HG03045 (cell line): ENCODE results near the gene ZNF384.

Experiments
- ATAC-seq: cut with Tn5 transposase; IDR thresholded peaks from one replicate; pipeline ENCODE4 v1.9.1; 2021; ENCODE audit warnings: mild to moderate bottlenecking, moderate library complexity; ENCODE audit not compliant: unreplicated experiment

ZNF384 gene

DNA sequence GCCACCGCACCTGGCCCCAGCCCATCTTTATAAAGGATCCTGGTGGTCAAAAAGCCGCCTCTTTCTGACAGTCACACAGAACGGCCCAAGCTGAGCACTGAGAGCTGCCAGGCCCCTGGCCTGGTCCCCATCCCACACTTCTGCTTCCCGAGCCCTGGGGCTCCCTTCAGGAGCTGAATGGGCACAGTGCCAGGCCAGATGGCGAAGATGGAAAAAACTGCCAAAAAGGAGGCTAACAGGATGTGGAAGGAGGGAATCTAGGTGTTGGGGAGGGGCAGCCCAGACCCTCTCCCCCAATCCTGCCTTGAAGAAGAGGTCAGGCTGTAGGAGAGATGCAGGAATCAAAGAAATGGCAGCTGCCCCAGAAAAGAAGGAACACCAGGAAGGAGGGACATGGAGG lies 58.4 kb downstream of the ZNF384 start:
- ATAC-seq, result no peak

DNA sequence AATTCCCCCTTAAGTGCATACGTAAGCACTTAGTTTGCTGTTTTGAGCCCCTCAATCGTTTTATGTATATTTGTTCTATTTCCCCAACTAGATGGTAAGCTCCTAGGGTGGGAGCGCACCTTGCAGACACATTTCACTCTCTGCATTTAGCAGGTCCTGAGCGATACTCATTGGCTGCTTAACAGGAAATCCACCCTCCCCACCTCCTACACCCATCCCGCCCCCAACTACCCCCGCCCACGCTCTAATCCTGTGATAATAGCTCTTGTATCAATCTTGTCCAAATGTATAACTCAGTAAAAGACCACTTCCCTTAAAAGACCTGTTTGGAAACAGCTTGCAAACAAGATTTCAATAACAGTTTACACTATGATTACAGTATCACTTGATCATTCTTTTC lies 61.6 kb downstream of the ZNF384 start:
- ATAC-seq, result no peak

DNA sequence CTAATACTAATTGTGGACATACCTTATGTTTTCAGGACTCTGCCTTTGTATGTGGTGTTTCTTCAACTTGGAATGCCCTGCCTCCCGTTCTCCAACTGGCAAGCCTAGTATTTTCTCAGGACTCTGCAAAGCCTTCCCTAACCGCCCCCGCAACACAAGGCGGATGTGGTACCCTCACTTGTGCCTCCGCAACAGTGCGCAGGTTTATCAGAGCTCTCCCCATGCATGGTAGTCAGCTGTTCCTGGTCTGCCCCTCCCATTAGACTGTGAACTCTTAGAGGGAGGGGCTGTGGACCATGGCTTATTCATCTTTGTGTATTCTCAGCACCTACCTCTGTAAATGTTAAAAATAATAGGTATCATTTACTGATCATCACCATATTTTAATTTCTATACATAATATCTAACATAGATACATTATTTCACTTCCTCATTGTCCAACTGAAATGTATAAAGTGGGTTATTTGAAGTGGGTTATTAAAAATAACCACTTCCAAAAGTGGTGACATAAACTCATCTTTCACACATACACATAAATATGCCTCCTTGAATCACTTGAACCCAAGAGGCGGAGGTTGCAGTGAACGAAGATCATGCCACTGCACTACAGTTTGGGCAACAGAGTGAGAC lies 62.4 kb downstream of the ZNF384 start:
- no peak for ATAC-seq

DNA sequence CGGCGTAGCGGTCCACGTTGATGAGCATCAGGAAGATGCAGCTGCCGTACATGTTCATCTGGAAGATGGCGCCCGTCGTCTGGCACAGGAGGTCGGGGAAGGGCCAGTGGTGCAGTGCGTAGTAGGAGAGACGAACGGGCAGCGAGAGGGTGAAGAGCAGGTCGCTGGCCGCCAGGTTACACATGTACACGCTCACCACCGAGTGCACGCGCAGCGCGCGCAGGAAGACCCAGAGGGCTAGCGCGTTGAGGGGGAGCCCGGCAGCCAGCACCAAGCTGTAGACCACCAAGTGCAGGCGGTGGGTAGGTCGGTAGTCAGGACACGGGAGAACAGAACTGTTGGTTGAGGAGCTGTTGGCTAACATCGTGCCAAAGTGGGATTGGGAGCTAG lies 68.3 kb downstream of the ZNF384 start:
- ATAC-seq, result no peak

DNA sequence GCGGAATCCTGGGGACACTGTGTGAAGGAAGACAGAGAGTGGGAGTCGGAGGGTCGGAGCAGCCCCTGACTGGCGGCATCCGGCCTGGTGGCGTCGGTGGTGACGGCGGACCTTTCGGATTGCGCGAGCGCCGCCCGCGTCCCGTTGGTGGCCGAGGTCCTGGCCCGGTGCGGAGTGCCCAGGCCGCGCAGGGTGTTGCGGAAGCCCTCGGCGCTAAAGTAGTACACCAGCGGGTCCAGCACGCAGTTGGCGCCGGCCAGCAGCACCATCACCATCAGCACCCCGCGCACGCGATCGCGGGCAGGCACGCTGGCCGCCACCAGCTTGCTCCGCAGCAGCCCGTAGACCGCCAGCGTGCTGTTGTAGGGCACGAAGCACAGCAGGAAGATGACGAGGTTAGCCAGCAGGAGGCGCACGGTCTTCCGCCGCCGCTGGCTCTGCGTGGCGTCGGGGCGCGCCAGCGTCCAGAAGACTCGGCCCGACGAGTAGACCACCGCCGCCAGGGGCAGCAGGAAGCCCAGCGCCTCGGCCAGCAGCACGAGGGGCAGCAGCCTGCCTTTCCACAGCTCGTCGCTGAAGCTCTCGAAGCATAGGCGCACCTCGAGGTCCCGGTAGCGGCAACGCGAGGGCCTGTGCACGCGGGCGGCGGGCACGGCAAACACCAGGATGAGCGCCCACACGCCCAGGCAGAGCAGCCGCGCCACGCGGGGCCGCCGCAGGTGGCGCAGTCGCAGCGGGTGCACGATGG lies 68.9 kb downstream of the ZNF384 start:
- no peak for ATAC-seq

DNA sequence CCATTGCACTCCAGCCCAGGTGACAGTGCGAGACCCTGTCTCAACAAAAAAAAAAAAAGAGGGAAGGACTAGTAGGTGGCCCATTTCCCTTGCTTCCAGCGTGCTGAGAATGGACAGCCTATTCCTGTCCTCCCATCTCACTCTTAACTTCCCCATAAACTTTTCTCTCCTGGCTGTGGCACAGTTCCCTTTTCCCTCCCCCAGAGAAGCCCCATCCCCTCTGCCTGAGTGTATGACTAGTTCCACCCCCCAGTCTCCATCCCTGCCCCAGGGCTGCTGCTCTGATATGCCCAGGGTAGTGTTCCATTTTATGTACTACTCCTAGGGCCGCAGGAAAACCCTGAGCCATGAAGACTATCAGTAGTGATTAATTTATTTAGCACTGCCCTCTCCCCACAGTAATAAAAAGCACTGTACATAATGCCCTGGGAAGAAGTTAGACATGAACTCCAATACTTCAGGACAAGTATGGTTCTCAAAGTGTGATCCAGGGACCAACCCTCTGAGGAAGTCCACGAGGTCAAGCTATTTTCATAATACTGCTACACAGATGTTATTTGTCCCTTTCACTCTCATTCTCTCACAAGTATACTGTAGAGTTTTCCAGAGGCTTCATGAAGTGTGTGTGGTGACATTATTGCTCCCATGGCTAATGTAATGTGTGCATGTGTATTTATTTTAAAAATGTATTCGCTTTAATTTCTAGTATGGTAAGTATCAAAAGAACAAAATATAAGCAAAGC lies 70.5 kb downstream of the ZNF384 start:
- no peak for ATAC-seq
